Measurements from ENCODE around the gene CAMKK1. TPM values are rescaled to one million over a fixed set of nuclear protein-coding genes. Genes with fewer than 3 reads are reported as not detected.

CAMKK1 gene
- total RNA-seq, 1 experiment from 2014 or later = 9.6 TPM

DNA sequence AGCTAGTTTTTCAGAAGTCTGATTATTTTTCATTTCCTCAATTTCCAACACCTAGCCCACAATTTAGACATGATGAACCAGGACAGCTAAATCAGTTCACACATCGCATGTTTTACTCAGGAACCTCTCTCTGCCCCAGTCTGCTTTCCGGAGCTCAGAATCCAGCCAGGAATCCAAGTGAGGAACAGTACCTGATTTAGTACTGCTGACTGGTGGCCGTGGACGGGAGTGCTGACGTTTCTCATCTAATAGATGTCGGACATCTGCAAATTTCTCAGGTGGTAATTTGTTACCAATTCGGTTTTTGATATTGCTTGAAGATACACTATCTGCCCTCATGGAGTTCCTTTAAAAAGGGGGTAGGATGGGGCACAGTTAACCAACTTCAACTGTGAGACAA, 76.9 kb downstream of the CAMKK1 start (continued):
- TF ChIP-seq, protein P1, sequence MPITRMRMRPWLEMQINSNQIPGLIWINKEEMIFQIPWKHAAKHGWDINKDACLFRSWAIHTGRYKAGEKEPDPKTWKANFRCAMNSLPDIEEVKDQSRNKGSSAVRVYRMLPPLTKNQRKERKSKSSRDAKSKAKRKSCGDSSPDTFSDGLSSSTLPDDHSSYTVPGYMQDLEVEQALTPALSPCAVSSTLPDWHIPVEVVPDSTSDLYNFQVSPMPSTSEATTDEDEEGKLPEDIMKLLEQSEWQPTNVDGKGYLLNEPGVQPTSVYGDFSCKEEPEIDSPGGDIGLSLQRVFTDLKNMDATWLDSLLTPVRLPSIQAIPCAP (CRISPR knock-in tag; IDR thresholded peaks at IDR 0.05) = no peak
- TF ChIP-seq, protein P2, sequence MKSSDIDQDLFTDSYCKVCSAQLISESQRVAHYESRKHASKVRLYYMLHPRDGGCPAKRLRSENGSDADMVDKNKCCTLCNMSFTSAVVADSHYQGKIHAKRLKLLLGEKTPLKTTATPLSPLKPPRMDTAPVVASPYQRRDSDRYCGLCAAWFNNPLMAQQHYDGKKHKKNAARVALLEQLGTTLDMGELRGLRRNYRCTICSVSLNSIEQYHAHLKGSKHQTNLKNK (CRISPR knock-in tag; IDR thresholded peaks at IDR 0.05) = no peak
- TF ChIP-seq FOXP1 (CRISPR knock-in tag; IDR thresholded peaks at IDR 0.05; ENCODE audit: borderline replicate concordance) (no peak), NR1H2 (CRISPR knock-in tag; IDR thresholded peaks at IDR 0.05) (no peak)

DNA sequence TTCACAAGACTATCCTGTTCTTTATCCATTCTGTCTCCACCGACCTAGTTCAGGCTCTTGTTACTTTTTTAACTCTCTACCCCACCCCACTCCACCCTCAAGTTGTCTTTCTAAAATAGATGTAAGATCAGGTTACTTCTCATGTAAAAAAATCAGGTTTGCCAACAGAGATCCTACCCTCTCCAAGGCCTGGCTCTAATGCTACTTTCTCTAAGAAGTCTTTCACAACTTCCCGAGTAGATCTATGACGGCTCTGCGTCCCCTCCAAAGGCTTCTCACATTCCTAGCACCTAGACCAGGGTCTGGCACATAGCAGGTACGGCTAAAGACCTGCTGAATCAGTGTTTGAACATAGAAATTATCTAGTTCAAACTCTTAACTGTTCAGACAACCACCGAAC, 77.7 kb downstream of the CAMKK1 start:
- Mint-ChIP-seq H3K4me3 (no peak overlapping the region), H3K27me3 (ENCODE audit: low read depth) (no peaks in the 10 kb centered on the region), H3K27ac (peak overlapping the region; percentile 10; the same call in 1 of the 2 replicates), H3K9me3 (no peaks in the 10 kb centered on the region), H3K4me1 (no peaks in the 10 kb centered on the region), H3K36me3 (peaks cover 61% of the 10 kb centered on the region)
- no peak for DNase-seq (ENCODE audit: low spot score)
- no peak for ATAC-seq
- POLR2A ChIA-PET = no interaction called here
- CTCF ChIA-PET = interaction anchor here (0.8 to 4.2 kb wide), 3 partner anchors 31 to 78 kb away, joined by 3 to 25 read pairs (median 4); partner anchors contain the start of gene NCBP3
- TF ChIP-seq, protein P3, sequence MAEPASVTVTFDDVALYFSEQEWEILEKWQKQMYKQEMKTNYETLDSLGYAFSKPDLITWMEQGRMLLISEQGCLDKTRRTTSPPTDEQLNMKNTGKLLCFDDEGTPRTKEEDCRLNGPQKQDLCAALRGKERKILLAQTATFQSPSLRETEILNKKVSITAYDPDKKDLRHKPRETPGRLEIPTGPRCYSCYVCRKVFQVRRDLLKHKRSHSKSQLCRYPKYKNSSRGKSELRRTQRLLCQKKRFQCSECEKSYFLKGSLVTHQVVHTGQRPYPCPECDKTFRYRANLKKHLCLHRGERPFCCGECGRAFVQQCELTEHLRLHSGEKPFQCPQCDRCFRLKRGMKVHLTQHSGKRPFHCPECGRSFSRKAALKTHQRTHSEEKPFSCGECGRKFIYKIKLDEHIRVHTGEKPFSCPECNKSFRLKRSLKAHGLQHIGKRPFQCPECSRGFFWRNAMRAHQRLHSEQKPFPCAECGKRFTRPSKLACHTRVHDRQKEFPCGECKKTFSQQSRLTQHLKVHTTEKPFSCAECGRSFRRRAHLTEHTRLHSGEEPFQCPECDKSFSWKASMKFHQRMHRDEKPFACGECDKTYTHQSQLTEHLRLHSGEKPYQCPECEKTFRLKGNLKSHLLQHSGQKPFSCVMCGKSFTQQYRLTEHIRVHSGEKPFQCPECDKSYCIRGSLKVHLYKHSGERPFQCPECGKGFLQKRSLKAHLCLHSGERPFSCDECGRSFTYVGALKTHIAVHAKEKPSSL (CRISPR knock-in tag; conservative IDR thresholded peaks at IDR 0.05) = no peak
- TF ChIP-seq, protein P4, sequence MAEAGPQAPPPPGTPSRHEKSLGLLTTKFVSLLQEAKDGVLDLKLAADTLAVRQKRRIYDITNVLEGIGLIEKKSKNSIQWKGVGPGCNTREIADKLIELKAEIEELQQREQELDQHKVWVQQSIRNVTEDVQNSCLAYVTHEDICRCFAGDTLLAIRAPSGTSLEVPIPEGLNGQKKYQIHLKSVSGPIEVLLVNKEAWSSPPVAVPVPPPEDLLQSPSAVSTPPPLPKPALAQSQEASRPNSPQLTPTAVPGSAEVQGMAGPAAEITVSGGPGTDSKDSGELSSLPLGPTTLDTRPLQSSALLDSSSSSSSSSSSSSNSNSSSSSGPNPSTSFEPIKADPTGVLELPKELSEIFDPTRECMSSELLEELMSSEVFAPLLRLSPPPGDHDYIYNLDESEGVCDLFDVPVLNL (CRISPR knock-in tag; IDR thresholded peaks at IDR 0.05; ENCODE audit: borderline replicate concordance, low read depth) = no peak
- TF ChIP-seq OVOL2 (CRISPR knock-in tag; IDR thresholded peaks at IDR 0.05; ENCODE audit: borderline replicate concordance) (no peak), ATF1 (CRISPR knock-in tag; IDR thresholded peaks at IDR 0.05) (no peak), TEAD4 (CRISPR knock-in tag; IDR thresholded peaks at IDR 0.05) (no peak), RORB (CRISPR knock-in tag; IDR thresholded peaks at IDR 0.05) (no peak), ZNF138 (CRISPR knock-in tag; conservative IDR thresholded peaks at IDR 0.05) (no peak)
- TF ChIP-seq, protein P5, sequence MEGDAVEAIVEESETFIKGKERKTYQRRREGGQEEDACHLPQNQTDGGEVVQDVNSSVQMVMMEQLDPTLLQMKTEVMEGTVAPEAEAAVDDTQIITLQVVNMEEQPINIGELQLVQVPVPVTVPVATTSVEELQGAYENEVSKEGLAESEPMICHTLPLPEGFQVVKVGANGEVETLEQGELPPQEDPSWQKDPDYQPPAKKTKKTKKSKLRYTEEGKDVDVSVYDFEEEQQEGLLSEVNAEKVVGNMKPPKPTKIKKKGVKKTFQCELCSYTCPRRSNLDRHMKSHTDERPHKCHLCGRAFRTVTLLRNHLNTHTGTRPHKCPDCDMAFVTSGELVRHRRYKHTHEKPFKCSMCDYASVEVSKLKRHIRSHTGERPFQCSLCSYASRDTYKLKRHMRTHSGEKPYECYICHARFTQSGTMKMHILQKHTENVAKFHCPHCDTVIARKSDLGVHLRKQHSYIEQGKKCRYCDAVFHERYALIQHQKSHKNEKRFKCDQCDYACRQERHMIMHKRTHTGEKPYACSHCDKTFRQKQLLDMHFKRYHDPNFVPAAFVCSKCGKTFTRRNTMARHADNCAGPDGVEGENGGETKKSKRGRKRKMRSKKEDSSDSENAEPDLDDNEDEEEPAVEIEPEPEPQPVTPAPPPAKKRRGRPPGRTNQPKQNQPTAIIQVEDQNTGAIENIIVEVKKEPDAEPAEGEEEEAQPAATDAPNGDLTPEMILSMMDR (IDR thresholded peaks at IDR 0.05) = no peak
- TF ChIP-seq, protein P6, sequence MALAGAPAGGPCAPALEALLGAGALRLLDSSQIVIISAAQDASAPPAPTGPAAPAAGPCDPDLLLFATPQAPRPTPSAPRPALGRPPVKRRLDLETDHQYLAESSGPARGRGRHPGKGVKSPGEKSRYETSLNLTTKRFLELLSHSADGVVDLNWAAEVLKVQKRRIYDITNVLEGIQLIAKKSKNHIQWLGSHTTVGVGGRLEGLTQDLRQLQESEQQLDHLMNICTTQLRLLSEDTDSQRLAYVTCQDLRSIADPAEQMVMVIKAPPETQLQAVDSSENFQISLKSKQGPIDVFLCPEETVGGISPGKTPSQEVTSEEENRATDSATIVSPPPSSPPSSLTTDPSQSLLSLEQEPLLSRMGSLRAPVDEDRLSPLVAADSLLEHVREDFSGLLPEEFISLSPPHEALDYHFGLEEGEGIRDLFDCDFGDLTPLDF (CRISPR knock-in tag; IDR thresholded peaks at IDR 0.05) = no peak

DNA sequence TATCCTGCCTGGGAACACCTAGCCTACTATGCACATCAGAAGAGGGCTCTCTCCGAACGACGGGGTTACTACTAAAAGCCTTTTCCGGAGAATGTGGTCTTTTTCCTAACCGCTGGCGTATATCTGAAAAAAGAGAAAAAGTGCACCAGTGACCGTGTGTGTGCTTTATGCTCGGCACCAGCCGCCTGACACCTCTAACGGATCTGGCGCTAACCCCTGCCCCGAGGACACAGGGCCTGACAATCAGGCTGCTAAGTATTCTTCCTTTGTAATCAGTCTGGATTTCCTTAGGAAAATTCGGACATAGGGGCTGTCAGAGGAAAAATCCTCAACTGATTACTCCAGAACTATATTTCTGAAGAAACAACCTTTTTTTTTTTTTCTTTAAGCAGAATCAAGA, 78.5 kb downstream of the CAMKK1 start:
- TF ChIP-seq, protein P7, sequence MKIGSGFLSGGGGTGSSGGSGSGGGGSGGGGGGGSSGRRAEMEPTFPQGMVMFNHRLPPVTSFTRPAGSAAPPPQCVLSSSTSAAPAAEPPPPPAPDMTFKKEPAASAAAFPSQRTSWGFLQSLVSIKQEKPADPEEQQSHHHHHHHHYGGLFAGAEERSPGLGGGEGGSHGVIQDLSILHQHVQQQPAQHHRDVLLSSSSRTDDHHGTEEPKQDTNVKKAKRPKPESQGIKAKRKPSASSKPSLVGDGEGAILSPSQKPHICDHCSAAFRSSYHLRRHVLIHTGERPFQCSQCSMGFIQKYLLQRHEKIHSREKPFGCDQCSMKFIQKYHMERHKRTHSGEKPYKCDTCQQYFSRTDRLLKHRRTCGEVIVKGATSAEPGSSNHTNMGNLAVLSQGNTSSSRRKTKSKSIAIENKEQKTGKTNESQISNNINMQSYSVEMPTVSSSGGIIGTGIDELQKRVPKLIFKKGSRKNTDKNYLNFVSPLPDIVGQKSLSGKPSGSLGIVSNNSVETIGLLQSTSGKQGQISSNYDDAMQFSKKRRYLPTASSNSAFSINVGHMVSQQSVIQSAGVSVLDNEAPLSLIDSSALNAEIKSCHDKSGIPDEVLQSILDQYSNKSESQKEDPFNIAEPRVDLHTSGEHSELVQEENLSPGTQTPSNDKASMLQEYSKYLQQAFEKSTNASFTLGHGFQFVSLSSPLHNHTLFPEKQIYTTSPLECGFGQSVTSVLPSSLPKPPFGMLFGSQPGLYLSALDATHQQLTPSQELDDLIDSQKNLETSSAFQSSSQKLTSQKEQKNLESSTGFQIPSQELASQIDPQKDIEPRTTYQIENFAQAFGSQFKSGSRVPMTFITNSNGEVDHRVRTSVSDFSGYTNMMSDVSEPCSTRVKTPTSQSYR (CRISPR knock-in tag; IDR thresholded peaks at IDR 0.05) = no peak
- TF ChIP-seq RORB (CRISPR knock-in tag; IDR thresholded peaks at IDR 0.05) (no peak), CREB1 (CRISPR knock-in tag; IDR thresholded peaks at IDR 0.05) (no peak), TEAD4 (CRISPR knock-in tag; IDR thresholded peaks at IDR 0.05) (no peak), ZNF423 (CRISPR knock-in tag; IDR thresholded peaks at IDR 0.05) (no peak), ZNF138 (CRISPR knock-in tag; conservative IDR thresholded peaks at IDR 0.05) (no peak), TEAD1 (CRISPR knock-in tag; IDR thresholded peaks at IDR 0.05) (no peak)
- TF ChIP-seq, protein P8, sequence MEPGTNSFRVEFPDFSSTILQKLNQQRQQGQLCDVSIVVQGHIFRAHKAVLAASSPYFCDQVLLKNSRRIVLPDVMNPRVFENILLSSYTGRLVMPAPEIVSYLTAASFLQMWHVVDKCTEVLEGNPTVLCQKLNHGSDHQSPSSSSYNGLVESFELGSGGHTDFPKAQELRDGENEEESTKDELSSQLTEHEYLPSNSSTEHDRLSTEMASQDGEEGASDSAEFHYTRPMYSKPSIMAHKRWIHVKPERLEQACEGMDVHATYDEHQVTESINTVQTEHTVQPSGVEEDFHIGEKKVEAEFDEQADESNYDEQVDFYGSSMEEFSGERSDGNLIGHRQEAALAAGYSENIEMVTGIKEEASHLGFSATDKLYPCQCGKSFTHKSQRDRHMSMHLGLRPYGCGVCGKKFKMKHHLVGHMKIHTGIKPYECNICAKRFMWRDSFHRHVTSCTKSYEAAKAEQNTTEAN (CRISPR knock-in tag; IDR thresholded peaks at IDR 0.05) = no peak
- TF ChIP-seq, protein P9, sequence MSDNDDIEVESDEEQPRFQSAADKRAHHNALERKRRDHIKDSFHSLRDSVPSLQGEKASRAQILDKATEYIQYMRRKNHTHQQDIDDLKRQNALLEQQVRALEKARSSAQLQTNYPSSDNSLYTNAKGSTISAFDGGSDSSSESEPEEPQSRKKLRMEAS (CRISPR knock-in tag; IDR thresholded peaks at IDR 0.05) = no peak
- TF ChIP-seq, protein P2 (CRISPR knock-in tag; IDR thresholded peaks at IDR 0.05) = no peak
- no peak for ATAC-seq
- peaks cover 62% of the 10 kb centered on the region for H3K36me3 Mint-ChIP-seq
- no peak overlapping the region for H3K4me3 Mint-ChIP-seq
- no peaks in the 10 kb centered on the region for H3K9me3 Mint-ChIP-seq
- no peaks in the 10 kb centered on the region for H3K4me1 Mint-ChIP-seq
- ChIA-PET POLR2A (no interaction called here), CTCF (interaction anchor here (4.2 kb wide), 1 partner anchor 77 kb away, joined by 25 read pairs; no protein-coding TSS in a partner anchor)
- DNase-seq (ENCODE audit: low spot score) = no peak
- no peak overlapping the region for H3K27ac Mint-ChIP-seq
- H3K27me3 Mint-ChIP-seq (ENCODE audit: low read depth) = no peaks in the 10 kb centered on the region
